GM23338 (cell line): ENCODE measurements around the gene MRFAP1.

ENCODE experiments used
- CREB1 ChIP-seq: fragments of 250-450 bp; sonication (Bioruptor Pico); IDR thresholded peaks from 2 replicates; pipeline ENCODE4 v1.5.0; 2020; ENCODE audit warnings: low read depth, mild to moderate bottlenecking, moderate library complexity
- CTCF ChIP-seq, 2 experiments: fragments of 200-600 bp in 1 of 2; sonication (generic) in 1 of 2; conservative IDR thresholded peaks; 2 replicates each; pipeline versions ENCODE4 v1.5.1 to v1.6.1; 2016 to 2017; ENCODE audit warnings: antibody characterized with exemption in 2 of 2, low read depth in 2 of 2, mild to moderate bottlenecking in 2 of 2, moderate library complexity in 1 of 2
- ETS1 ChIP-seq: IDR thresholded peaks from 2 replicates; pipeline ENCODE4 v1.6.1; 2016; ENCODE audit warnings: antibody characterized with exemption
- EZH2 ChIP-seq: fragments of 200-600 bp; sonication (generic); IDR thresholded peaks from one replicate; pipeline ENCODE4 v1.8.0; 2017; ENCODE audit warnings: antibody characterized with exemption, mild to moderate bottlenecking, low read depth; ENCODE audit not compliant: unreplicated experiment
- EZH2phosphoT487 ChIP-seq: fragments of 200-600 bp; sonication (generic); IDR thresholded peaks from one replicate; pipeline ENCODE4 v1.8.1; 2018; ENCODE audit warnings: antibody characterized with exemption; ENCODE audit not compliant: unreplicated experiment
- JUNB ChIP-seq: IDR thresholded peaks from one replicate; pipeline ENCODE4 v1.6.1; 2016; ENCODE audit warnings: antibody characterized with exemption; ENCODE audit not compliant: unreplicated experiment
- POLR2AphosphoS5 ChIP-seq: IDR thresholded peaks from 2 replicates; pipeline ENCODE4 v1.6.1; 2016; ENCODE audit warnings: antibody characterized with exemption, low read depth
- STAT1 ChIP-seq: IDR thresholded peaks from one replicate; pipeline ENCODE4 v1.6.1; 2016; ENCODE audit warnings: antibody characterized with exemption; ENCODE audit not compliant: unreplicated experiment
- ZNF331 ChIP-seq: fragments of 250-450 bp; sonication (Bioruptor Pico); IDR thresholded peaks from 2 replicates; pipeline ENCODE4 v1.5.0; 2020; ENCODE audit warnings: low read depth, mild to moderate bottlenecking, moderate library complexity
- TF ChIP-seq, protein P1 (sequence below): IDR thresholded peaks from one replicate; pipeline ENCODE4 v1.6.1; 2018; ENCODE audit warnings: antibody characterized with exemption; ENCODE audit not compliant: unreplicated experiment

GRCh38 chr4:6619466-6620255 lies 20.8 kb upstream of the MRFAP1 start:
- no peak for TF ChIP-seq POLR2AphosphoS5
- TF ChIP-seq EZH2: no peak
- no peak for TF ChIP-seq CTCF (conservative IDR thresholded peaks at IDR 0.05; ENCODE audit: low read depth in 2 of 2)
- TF ChIP-seq, protein P1, sequence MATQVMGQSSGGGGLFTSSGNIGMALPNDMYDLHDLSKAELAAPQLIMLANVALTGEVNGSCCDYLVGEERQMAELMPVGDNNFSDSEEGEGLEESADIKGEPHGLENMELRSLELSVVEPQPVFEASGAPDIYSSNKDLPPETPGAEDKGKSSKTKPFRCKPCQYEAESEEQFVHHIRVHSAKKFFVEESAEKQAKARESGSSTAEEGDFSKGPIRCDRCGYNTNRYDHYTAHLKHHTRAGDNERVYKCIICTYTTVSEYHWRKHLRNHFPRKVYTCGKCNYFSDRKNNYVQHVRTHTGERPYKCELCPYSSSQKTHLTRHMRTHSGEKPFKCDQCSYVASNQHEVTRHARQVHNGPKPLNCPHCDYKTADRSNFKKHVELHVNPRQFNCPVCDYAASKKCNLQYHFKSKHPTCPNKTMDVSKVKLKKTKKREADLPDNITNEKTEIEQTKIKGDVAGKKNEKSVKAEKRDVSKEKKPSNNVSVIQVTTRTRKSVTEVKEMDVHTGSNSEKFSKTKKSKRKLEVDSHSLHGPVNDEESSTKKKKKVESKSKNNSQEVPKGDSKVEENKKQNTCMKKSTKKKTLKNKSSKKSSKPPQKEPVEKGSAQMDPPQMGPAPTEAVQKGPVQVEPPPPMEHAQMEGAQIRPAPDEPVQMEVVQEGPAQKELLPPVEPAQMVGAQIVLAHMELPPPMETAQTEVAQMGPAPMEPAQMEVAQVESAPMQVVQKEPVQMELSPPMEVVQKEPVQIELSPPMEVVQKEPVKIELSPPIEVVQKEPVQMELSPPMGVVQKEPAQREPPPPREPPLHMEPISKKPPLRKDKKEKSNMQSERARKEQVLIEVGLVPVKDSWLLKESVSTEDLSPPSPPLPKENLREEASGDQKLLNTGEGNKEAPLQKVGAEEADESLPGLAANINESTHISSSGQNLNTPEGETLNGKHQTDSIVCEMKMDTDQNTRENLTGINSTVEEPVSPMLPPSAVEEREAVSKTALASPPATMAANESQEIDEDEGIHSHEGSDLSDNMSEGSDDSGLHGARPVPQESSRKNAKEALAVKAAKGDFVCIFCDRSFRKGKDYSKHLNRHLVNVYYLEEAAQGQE: no peak
- no peak for TF ChIP-seq STAT1
- TF ChIP-seq ETS1: no peak
- TF ChIP-seq EZH2phosphoT487: no peak
- no peak for TF ChIP-seq JUNB
- no peak for TF ChIP-seq ZNF331
- no peak for TF ChIP-seq CREB1 (CRISPR knock-in tag)
